Activated naive CD4-positive, alpha-beta T cell treated with anti-CD3 and anti-CD28 coated beads, Interleukin-2, amount 10 ng/mL, durations not matched to agents 7 days and 5 days (primary cell): ENCODE measurements around the gene CTNND2.

Source experiments
- CTCF ChIA-PET: fragments of 350-600 bp; sonication (Branson Sonifier 250); formaldehyde crosslinking; loops from one replicate; lab custom pipeline; 2021; ENCODE audit warnings: antibody characterized with exemption; lab: Charles Lee
- DNase-seq: peaks from one replicate; pipeline ENCODE4 v3.0.0-alpha.2; 2020
- H3K27ac Mint-ChIP-seq: one replicate; pipeline ENCODE4 v1.8.0; 2021; ENCODE audit warnings: mild to moderate bottlenecking, moderate library complexity, mixed read lengths
- H3K27me3 Mint-ChIP-seq: one replicate; pipeline ENCODE4 v1.8.0; 2021; ENCODE audit warnings: mild to moderate bottlenecking, mixed read lengths
- H3K36me3 Mint-ChIP-seq: one replicate; pipeline ENCODE4 v1.8.0; 2021; ENCODE audit warnings: mixed read lengths
- H3K4me1 Mint-ChIP-seq: one replicate; pipeline ENCODE4 v1.8.0; 2021; ENCODE audit warnings: mixed read lengths
- H3K4me3 Mint-ChIP-seq: one replicate; pipeline ENCODE4 v1.8.0; 2021; ENCODE audit warnings: mild to moderate bottlenecking, moderate library complexity, mixed read lengths
- H3K9me3 Mint-ChIP-seq: one replicate; pipeline ENCODE4 v1.8.0; 2021; ENCODE audit warnings: mixed read lengths

Gene CTNND2

DNA sequence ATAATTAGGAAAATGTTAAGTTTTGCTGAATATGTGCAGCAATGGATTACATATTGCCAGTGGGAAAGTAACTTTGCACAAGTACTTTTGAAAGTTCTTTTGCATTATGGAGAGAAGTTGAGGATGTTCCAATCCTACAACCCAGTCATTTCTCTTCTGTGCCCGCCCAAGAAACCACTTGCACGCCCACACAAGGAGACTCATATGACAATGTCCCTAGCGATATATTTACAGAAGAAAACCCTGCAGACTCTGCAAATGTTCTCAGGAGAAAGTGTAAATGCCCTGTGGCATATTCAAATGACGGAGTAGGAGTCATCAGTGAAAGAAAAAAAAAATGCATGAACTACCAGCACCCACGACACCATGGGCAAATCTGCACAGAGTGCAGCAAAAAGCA lies 356.5 kb downstream of the CTNND2 start:
- Mint-ChIP-seq H3K4me1 (no peaks in the 10 kb centered on the region), H3K27me3 (no peaks in the 10 kb centered on the region), H3K27ac (no peak overlapping the region), H3K4me3 (no peak overlapping the region), H3K36me3 (no peaks in the 10 kb centered on the region), H3K9me3 (no peaks in the 10 kb centered on the region)
- no peak for DNase-seq
- CTCF ChIA-PET, result no interaction called here

DNA sequence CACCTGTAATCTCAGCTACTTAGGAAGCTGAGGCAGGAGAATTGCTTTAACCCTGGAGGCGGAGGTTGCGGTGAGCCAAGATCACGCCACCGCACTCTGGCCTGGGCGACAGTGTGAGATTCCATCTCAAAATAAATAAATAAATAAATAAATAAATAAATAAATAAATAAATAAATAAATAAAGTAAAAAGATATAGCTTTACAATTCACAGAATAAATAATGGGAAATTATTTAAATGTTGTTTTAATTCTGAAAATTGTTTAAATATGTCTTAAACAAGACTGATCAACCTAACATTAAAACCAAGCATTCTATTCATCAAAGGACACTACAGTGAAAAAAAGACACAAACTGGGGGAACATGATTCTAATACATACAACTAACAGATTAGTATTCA lies 357.1 kb downstream of the CTNND2 start:
- Mint-ChIP-seq H3K27me3 (no peaks in the 10 kb centered on the region), H3K27ac (no peak overlapping the region), H3K36me3 (no peaks in the 10 kb centered on the region), H3K4me3 (no peak overlapping the region), H3K9me3 (no peaks in the 10 kb centered on the region), H3K4me1 (no peaks in the 10 kb centered on the region)
- CTCF ChIA-PET, result no interaction called here
- no peak for DNase-seq

DNA sequence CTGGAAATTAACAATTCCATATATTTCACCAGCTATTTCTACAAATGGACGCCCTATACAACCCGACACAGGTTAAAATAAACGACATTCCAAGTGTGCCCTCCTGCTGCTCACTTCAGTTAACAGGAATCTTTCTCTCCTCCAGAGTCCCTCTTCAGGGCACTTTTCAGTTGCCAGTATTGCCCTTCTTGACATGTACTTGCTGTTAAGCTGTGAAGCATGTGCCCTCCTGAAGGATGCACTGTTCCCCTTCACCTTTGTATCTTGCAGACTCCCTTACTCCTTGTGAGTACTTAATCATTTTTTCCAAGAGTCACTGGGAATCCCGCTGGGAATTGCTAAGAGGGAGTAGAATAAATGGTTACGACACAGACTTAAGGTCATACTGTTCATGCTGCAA lies 364.1 kb downstream of the CTNND2 start:
- no peak for DNase-seq
- H3K27ac Mint-ChIP-seq, result no peak overlapping the region
- no peak overlapping the region for H3K4me3 Mint-ChIP-seq
- H3K4me1 Mint-ChIP-seq, result no peaks in the 10 kb centered on the region
- CTCF ChIA-PET, result no interaction called here
- no peaks in the 10 kb centered on the region for H3K36me3 Mint-ChIP-seq
- no peaks in the 10 kb centered on the region for H3K27me3 Mint-ChIP-seq
- no peaks in the 10 kb centered on the region for H3K9me3 Mint-ChIP-seq

DNA sequence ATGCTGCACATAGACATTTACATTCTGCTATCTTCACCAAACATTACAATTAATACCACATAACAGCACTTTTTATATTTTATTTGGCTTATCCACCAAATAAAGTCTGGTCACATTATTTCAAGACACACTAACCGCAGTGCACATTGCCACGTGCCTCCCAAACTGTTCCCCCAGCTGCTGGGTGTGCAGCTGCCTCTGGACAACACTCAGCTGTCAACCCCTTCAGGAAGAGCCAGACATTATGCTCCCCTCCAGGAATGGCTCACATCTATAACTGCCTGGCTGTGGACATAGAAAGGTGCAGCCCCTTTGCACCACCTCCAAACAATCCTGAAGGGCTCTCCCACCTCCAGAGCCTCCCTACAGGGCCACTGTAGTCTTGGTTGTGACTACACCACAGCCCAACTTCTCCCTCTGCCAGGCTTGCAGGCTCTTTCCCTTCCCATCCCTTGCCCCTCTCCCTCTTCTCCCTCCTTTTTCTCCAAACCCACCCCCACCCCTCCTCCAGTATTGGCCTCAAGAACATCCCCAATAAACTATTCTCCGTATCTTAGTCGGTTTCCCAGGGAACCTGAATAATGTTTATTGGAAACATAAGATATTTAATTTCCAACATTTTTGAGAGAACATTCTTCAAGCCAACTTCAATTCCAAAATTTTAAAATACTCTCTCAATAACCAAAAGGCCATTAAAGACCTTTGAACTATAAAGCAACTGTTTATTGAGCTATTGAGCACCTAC lies 372.3 kb downstream of the CTNND2 start:
- Mint-ChIP-seq H3K36me3 (no peaks in the 10 kb centered on the region), H3K4me3 (no peak overlapping the region), H3K27me3 (no peaks in the 10 kb centered on the region), H3K27ac (no peak overlapping the region), H3K4me1 (no peaks in the 10 kb centered on the region), H3K9me3 (no peaks in the 10 kb centered on the region)
- CTCF ChIA-PET, result interaction anchor here (0.6 kb wide), 1 partner anchor 23 kb away, joined by 3 read pairs; no protein-coding TSS in a partner anchor
- no peak for DNase-seq

DNA sequence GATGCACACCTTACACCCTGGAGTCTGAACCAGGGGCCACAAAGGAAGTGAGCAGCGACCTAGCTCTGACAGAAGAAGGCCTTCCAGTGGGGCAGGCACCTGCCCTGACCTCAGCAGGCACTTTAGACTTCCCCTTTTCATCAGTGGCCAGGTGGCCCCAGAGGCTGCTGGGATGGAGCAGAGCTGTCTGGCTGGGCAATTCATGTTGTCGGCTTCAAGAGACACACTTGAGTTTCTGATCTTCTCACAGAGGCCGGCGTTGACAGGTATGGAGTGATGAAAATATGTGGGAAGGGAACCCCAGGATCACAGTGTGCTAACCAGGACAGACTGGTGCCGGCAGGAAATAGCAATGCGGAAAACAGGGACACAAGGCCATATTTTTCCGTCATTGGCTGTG lies 375.5 kb downstream of the CTNND2 start:
- no peak overlapping the region for H3K4me3 Mint-ChIP-seq
- H3K27me3 Mint-ChIP-seq, result no peaks in the 10 kb centered on the region
- peaks cover 1% of the 10 kb centered on the region for H3K9me3 Mint-ChIP-seq
- no peaks in the 10 kb centered on the region for H3K36me3 Mint-ChIP-seq
- no peak overlapping the region for H3K27ac Mint-ChIP-seq
- CTCF ChIA-PET, result no interaction called here
- H3K4me1 Mint-ChIP-seq, result no peaks in the 10 kb centered on the region
- no peak for DNase-seq

DNA sequence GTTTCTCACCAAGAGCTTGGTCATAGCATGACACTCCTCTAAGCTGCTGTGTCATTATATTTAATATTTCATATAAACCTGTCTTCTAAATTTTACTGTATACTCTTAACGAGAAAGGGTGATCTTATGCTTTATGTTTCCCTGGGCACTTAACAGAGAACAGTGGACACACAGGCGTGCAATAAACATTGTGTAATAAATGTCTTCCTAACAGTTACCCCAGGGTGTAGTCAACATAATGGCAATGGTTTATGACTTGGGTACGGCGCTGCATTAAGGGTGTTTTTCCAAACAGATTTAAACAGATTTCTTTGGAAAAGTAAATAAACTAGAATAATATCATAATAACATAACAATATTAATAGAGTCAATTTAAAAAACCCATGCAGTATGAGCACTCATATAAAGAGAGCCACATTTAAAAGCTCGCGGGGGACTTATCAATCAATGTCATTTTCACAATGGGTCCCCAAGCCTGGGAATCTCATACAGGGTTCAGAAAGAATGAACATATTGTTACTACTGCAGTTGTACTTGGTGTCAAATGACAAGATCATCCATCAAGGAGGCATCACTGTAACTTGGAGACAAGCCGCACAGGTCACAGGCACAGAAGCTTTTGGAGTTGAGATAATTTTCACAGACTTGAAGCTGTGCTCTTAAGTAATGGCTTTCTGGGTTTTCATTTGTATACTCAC lies 376.4 kb downstream of the CTNND2 start:
- no peaks in the 10 kb centered on the region for H3K4me1 Mint-ChIP-seq
- DNase-seq, result no peak
- no peak overlapping the region for H3K27ac Mint-ChIP-seq
- H3K27me3 Mint-ChIP-seq, result no peaks in the 10 kb centered on the region
- CTCF ChIA-PET, result no interaction called here
- peaks cover 3% of the 10 kb centered on the region for H3K9me3 Mint-ChIP-seq
- H3K36me3 Mint-ChIP-seq, result no peaks in the 10 kb centered on the region
- no peak overlapping the region for H3K4me3 Mint-ChIP-seq

DNA sequence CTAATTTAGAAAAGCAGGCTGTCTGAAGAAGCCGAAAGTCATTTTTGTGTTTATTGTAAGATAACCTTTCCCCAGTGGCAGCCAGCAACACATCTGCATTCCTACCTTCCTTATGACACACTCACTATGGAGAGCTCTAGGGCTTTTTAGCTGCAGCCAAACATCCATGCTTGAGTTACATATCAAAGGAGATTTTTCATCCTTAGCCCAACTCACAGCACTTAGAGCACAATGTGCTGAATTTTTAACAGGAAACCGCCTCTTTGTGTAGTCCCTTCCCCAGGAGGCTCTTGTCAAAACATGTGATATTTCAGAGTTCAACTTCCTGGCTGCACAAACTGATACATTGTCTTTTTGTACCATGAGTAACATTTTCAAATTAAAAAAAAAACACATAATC lies 379.2 kb downstream of the CTNND2 start:
- CTCF ChIA-PET, result no interaction called here

DNA sequence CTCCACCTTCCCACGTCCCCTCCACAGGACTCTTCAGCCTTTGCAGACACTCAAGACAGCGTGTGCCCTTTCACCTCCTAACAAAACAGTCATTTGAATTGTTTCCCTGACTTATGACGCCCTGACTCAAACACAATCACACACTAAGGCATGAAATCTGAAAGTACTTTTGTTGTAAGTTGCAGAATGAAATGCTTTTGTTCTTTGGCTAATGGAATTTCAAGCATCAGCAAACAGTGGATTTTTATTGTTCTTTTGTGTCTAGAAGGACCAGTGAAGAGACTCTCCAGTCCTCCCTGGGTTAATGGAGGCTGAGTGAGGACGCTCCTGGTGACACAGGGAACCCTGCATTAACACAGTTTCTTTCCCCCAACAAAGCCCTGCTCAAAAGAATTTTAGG lies 380.1 kb downstream of the CTNND2 start:
- H3K9me3 Mint-ChIP-seq, result peaks cover 3% of the 10 kb centered on the region
- no peak overlapping the region for H3K27ac Mint-ChIP-seq
- no peaks in the 10 kb centered on the region for H3K4me1 Mint-ChIP-seq
- no peaks in the 10 kb centered on the region for H3K27me3 Mint-ChIP-seq
- CTCF ChIA-PET, result no interaction called here
- no peaks in the 10 kb centered on the region for H3K36me3 Mint-ChIP-seq
- H3K4me3 Mint-ChIP-seq, result no peak overlapping the region
- DNase-seq, result no peak

More for the DNA sequence above, 379.2 kb downstream of the CTNND2 start:
- no peaks in the 10 kb centered on the region for H3K36me3 Mint-ChIP-seq
- H3K27ac Mint-ChIP-seq, result no peak overlapping the region
- H3K27me3 Mint-ChIP-seq, result no peaks in the 10 kb centered on the region
- peaks cover 3% of the 10 kb centered on the region for H3K9me3 Mint-ChIP-seq
- no peaks in the 10 kb centered on the region for H3K4me1 Mint-ChIP-seq
- H3K4me3 Mint-ChIP-seq, result no peak overlapping the region
- DNase-seq, result no peak

DNA sequence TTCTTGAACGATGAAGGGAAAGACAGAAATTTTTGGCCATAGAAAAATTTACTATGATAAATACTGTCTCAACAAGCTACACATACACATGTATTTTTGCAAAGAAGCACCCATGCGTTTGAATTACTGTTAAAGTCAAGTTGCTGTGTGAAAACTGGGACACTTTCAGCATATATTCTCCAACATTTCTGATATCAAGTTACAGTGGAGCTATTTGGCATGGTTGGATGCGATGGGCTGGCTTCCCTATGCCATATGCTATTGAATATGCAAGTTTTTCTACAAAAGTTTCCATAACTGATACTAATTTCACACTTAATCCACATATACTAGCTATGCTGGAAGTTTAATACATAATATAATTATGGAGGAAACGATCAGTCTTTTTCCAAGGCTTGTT lies 381.4 kb downstream of the CTNND2 start:
- no peaks in the 10 kb centered on the region for H3K4me1 Mint-ChIP-seq

DNA sequence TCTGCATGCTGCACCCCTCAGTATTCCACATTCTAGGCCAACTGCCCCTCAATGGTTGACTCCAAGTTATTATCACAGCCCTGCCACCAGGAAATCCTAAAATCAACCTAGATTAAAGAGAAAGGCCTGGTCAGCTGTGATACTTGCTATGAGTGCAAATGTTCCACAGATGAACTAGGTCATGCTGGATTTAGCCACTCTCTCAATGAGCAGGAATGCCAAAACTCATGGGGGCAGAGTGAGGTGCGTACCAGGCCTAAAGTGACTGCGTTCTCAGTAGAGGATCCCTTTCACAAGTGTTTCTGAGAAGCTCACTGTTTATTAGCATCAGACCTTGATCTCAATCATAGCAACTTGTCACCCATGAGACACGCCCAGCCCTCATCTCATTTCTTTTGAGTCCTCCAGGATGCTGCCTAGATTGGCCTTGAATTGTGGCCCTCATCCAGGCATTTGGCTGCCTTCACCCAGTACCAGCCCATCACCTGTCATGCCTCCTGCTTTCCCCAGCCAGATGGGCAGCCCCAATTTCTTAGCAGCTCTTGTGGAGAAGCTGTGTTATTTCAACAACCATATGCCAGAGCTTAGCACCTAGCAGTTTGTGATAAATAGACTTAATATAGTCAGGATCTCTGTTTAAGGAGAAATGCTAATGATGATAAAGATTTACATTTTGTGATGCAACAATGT lies 383.9 kb downstream of the CTNND2 start:
- DNase-seq, result no peak
- no peaks in the 10 kb centered on the region for H3K27me3 Mint-ChIP-seq
- no peak overlapping the region for H3K27ac Mint-ChIP-seq
- H3K36me3 Mint-ChIP-seq, result no peaks in the 10 kb centered on the region
- no peaks in the 10 kb centered on the region for H3K4me1 Mint-ChIP-seq
- H3K9me3 Mint-ChIP-seq, result peaks cover 3% of the 10 kb centered on the region
- H3K4me3 Mint-ChIP-seq, result no peak overlapping the region
- CTCF ChIA-PET, result no interaction called here

More for the DNA sequence above, 381.4 kb downstream of the CTNND2 start:
- H3K27me3 Mint-ChIP-seq, result no peaks in the 10 kb centered on the region
- CTCF ChIA-PET, result no interaction called here
- no peak for DNase-seq
- no peaks in the 10 kb centered on the region for H3K36me3 Mint-ChIP-seq
- no peak overlapping the region for H3K4me3 Mint-ChIP-seq
- H3K9me3 Mint-ChIP-seq, result peaks cover 3% of the 10 kb centered on the region
- H3K27ac Mint-ChIP-seq, result no peak overlapping the region

DNA sequence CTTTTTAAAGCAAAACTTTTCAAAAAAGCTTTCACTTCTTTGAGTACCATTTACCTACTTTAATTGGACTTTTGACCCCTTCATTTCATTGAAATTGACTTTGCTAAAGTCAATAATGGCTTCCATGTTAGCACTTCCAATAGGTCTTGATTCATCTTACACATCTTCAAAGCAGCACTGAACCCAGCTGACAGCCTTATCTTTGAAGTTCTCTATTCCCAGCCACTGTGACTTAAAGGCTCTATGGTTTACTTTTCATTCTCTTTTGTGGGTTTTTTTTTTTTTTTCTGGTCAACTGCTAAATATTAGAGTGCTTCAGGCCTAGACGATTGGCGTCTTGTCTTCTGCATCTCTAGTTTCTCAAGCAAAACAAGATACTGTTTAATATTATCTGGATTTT lies 385.0 kb downstream of the CTNND2 start:
- CTCF ChIA-PET, result no interaction called here
- Mint-ChIP-seq H3K4me1 (no peaks in the 10 kb centered on the region), H3K36me3 (no peaks in the 10 kb centered on the region), H3K27me3 (no peaks in the 10 kb centered on the region), H3K9me3 (peaks cover 3% of the 10 kb centered on the region), H3K4me3 (no peak overlapping the region), H3K27ac (no peak overlapping the region)
- no peak for DNase-seq

DNA sequence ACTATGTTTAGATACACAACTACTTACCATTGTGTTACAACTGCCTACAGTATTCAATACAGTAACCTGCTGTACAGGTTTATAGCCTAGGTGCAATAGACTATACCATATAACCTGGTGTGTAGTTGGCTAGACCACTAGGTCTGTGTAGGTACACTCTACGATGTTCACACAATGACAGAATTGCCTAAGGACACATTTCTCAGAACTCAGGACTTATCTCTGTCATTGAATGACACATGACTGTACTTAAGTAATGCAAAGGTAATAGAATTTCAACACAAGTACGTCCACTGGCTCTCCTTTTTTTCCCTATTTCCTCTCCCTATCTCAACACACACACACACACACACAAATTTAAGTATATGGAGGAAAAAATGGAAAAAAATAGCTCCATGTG lies 385.6 kb downstream of the CTNND2 start:
- Mint-ChIP-seq H3K9me3 (peaks cover 1% of the 10 kb centered on the region), H3K36me3 (no peaks in the 10 kb centered on the region), H3K27ac (no peak overlapping the region), H3K4me3 (no peak overlapping the region), H3K4me1 (no peaks in the 10 kb centered on the region), H3K27me3 (no peaks in the 10 kb centered on the region)
- CTCF ChIA-PET, result no interaction called here
- DNase-seq, result no peak

DNA sequence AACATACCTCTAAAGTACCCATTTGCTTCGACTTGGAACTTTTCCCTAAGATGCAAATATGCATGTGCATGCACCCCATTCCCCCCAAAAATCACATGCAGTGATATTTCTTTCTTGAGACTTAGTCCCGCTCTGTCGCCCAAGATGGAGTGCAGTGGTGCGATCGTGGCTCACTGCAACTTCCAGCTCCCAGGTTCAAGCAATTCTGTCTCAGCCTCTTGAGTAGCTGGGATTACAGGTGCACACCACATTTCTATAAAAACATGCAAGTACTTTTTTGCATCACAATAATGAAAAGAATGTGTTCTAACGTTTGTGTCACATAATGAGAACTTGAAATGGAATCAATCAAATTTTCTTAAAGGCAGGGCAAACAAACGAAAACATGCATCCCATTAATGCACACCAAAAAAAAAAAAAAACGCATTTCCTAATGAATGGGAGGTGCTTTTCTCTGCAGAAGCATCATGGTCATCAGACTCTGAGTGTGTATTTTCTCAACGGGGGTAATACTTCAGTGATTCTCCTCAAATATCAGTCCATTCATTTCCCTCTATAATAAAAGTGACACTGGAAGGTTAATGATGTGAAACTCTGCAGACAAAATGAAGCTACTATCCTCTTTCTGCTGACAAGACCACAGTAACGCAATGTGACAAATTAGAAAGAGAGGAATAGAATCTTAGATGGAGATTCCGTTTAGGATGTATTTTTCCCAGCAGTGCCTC lies 389.4 kb downstream of the CTNND2 start:
- Mint-ChIP-seq H3K36me3 (no peaks in the 10 kb centered on the region), H3K27me3 (no peaks in the 10 kb centered on the region), H3K4me3 (no peak overlapping the region), H3K4me1 (no peaks in the 10 kb centered on the region), H3K27ac (no peak overlapping the region), H3K9me3 (no peaks in the 10 kb centered on the region)
- no peak for DNase-seq
- CTCF ChIA-PET, result no interaction called here

DNA sequence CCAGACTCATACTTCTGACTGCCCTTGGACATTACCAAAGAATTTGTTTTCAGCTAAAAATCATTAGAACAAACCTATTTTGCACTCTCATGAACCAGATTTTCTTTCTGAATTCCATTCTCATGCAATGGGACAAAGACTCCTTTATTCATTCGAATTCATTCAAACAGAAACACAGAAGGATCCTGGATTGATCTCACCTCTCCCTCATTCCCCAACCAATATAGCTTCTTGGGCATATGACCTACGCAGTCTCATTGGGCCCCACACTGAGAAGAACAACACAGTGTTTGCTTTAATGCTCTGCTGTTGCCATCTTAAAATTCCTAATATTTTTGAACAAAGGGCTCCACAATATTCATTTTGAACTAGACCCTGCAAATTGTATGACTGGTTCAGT lies 392.4 kb downstream of the CTNND2 start:
- CTCF ChIA-PET, result no interaction called here
- H3K27me3 Mint-ChIP-seq, result no peaks in the 10 kb centered on the region
- no peak for DNase-seq
- H3K27ac Mint-ChIP-seq, result no peak overlapping the region
- H3K36me3 Mint-ChIP-seq, result no peaks in the 10 kb centered on the region
- H3K4me1 Mint-ChIP-seq, result no peaks in the 10 kb centered on the region
- H3K9me3 Mint-ChIP-seq, result no peaks in the 10 kb centered on the region
- no peak overlapping the region for H3K4me3 Mint-ChIP-seq
